ENCODE results near the gene SLC9B2.

DNA sequence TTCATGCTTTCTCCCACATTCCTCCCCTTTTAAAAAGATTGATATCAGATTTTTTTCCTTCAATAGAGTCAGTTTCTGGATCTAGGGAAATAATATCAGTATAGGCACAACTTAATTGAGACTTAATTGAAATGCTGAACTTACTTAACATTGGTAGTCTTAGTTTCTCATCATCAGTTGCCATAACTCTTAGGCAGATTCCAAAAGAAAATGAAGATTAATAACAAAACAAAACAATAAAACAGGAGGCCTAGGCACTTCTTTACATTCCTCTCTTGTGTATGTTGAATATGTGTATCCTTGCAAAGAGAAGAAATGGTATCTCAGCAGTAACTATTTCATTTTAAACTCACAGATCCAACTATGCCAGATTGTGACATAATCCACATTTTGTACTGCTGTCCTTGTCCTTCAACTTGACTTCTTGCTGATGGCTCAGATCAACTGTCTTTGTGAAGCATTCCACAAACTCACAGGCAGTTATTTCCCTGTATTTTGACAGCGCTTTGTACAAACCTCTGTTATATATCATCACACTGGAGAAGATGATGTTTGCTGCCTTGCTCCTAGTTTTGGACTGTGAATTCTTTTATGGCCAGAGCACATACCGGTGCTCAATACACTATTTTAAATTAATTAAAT lies 9.1 kb upstream of the SLC9B2 start:
- TF ChIP-seq, protein P1, sequence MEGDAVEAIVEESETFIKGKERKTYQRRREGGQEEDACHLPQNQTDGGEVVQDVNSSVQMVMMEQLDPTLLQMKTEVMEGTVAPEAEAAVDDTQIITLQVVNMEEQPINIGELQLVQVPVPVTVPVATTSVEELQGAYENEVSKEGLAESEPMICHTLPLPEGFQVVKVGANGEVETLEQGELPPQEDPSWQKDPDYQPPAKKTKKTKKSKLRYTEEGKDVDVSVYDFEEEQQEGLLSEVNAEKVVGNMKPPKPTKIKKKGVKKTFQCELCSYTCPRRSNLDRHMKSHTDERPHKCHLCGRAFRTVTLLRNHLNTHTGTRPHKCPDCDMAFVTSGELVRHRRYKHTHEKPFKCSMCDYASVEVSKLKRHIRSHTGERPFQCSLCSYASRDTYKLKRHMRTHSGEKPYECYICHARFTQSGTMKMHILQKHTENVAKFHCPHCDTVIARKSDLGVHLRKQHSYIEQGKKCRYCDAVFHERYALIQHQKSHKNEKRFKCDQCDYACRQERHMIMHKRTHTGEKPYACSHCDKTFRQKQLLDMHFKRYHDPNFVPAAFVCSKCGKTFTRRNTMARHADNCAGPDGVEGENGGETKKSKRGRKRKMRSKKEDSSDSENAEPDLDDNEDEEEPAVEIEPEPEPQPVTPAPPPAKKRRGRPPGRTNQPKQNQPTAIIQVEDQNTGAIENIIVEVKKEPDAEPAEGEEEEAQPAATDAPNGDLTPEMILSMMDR (IDR thresholded peaks at IDR 0.05; ENCODE audit: low read depth, low read length), result no peak
- TF ChIP-seq POLR2A (IDR thresholded peaks at IDR 0.05; ENCODE audit: extremely low read depth, insufficient read length), result no peak
- TF ChIP-seq MYC (IDR thresholded peaks at IDR 0.05; ENCODE audit: low read depth, low read length), result no peak
- TF ChIP-seq, protein P2, sequence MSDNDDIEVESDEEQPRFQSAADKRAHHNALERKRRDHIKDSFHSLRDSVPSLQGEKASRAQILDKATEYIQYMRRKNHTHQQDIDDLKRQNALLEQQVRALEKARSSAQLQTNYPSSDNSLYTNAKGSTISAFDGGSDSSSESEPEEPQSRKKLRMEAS (IDR thresholded peaks at IDR 0.05; ENCODE audit: low read depth, low read length), result no peak
